HUES6 (cell line): ENCODE results near the gene PRM1.

Source experiments
- H3K27ac ChIP-seq: 2 replicates; pipeline ENCODE4 v1.7.0; 2013; ENCODE audit warnings: low read depth, mild to moderate bottlenecking, low read length, inconsistent platforms
- H3K27me3 ChIP-seq: 2 replicates; pipeline ENCODE4 v1.6.1; 2013; ENCODE audit warnings: low read length; ENCODE audit not compliant: control insufficient read depth, insufficient read depth
- H3K36me3 ChIP-seq: 2 replicates; pipeline ENCODE4 v1.6.1; 2013; ENCODE audit warnings: low read length; ENCODE audit not compliant: control insufficient read depth, insufficient read depth
- H3K4me1 ChIP-seq: 2 replicates; pipeline ENCODE4 v1.6.1; 2013; ENCODE audit warnings: low read length; ENCODE audit not compliant: control insufficient read depth, insufficient read depth
- H3K4me3 ChIP-seq: 2 replicates; pipeline ENCODE4 v1.5.1; 2013; ENCODE audit warnings: low read depth, low read length
- H3K9ac ChIP-seq: one replicate; pipeline ENCODE4 v1.6.1; 2013; ENCODE audit warnings: mild to moderate bottlenecking, low read length
- H3K9me3 ChIP-seq: 2 replicates; pipeline ENCODE4 v1.6.1; 2013; ENCODE audit warnings: low read depth, low read length; ENCODE audit not compliant: control insufficient read depth, insufficient read depth

The PRM1 gene

GRCh38 chr16:11254913-11255736 lies 26.0 kb downstream of the PRM1 start:
- Histone ChIP-seq H3K27ac (peak overlapping the region; percentile 31; the same call in 1 of the 2 replicates), H3K4me3 (peak overlapping the region; percentile 80), H3K27me3 (no peaks in the 10 kb centered on the region), H3K9ac (peak overlapping the region; percentile 72), H3K9me3 (no peaks in the 10 kb centered on the region), H3K4me1 (peaks cover 19% of the 10 kb centered on the region), H3K36me3 (peaks cover 22% of the 10 kb centered on the region)

DNA sequence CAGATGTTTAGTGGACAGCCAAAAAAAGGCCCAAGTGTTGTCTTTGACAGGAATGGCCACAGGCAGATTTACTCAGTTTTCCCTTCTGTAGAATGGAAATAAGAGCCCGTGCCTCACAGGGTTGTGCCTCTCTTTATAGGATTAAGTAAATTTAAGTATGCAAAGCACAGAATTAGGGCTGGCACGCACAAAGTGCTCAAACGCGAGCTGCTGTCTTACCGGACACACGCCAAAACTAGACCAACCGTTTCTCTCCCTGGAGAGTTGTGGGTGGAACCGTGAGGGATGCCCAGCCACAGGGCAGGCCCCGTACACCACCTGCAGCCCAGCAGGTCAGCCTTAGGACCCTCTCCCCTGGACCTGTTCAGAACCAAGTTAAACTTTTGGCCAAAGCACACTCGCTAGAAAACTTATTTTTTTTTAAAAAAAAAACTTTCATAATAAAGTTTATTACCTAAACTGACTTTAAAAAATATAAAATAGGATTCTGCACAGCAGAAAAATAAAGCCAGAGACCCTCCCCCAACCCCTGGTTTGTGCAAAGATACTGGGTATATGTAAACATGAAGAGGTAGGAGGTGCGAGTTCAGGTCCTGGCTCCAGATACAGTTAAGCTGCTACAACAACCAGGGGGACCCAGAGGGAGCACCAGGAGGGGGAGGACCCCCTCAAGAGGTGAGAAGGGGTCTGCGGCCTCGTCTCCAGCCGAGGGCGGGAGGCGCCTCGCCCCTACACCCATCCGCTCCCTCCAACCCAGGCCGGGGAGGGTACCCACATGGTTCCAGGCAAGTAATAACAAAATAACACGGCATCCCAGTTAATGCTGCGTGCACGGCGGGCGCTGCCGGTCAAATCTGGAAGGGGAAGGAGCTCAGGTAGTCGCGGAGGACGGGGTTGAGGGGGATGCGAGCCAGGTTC lies 26.9 kb downstream of the PRM1 start:
- peak overlapping the region; percentile 80 for H3K4me3 ChIP-seq
- no peaks in the 10 kb centered on the region for H3K27me3 ChIP-seq
- no peak overlapping the region; the same call in 1 of the 2 replicates for H3K27ac ChIP-seq
- peaks cover 22% of the 10 kb centered on the region for H3K4me1 ChIP-seq
- H3K9ac ChIP-seq: peak overlapping the region; percentile 72
- no peaks in the 10 kb centered on the region for H3K9me3 ChIP-seq
- H3K36me3 ChIP-seq: peaks cover 22% of the 10 kb centered on the region

DNA sequence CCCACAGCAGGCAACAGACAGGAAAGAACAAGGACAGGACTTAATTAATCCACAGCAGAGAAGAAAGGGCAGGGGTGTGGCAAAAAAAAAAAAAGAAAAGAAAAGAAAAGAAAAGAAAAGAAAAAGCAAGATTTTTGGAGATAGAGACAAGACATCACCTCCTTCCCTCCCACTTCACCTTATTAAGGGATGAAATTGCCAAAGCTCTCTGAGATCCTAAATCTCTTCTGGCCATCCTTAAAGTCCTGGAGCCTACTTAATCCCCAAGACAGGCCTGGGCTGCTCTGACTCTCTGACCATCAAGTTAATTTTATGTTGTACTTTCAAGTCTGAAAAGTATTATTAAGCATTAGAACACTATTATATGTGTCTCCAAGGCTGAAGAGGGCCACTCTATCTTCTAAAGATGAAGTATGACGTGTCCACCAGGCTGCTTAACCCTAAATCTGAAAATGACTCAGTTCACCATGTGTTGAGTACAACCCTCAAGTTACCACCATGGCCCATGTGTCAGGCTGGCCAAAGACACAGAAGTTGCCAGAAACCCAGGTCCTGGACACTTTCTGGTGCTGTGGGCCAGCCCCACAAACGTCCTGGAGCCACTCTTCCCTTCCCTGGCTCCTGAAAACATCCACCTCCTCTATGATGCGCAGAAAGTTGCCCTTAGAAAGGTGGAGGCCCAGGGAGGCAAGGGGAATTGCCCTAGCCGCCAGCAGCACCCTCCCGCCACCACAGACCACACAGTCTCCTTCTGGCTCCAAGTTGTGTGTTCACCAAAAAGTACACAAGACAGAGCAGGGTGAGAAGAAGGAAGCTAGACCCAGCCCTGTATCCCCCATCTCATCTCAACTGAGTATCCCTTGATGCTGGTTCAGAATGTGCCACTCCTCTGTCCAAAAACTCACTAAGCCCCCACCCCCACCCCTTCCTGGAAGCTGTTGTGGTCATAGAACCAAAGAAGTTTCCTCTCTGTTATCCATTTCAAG lies 27.8 kb downstream of the PRM1 start:
- no peaks in the 10 kb centered on the region for H3K27me3 ChIP-seq
- no peak overlapping the region for H3K27ac ChIP-seq
- H3K9ac ChIP-seq: no peak overlapping the region
- H3K4me1 ChIP-seq: peaks cover 22% of the 10 kb centered on the region
- peak overlapping the region; percentile 80 for H3K4me3 ChIP-seq
- H3K36me3 ChIP-seq: peaks cover 22% of the 10 kb centered on the region
- no peaks in the 10 kb centered on the region for H3K9me3 ChIP-seq

- no peak overlapping the region for H3K9ac ChIP-seq
- no peak overlapping the region for H3K4me3 ChIP-seq
- H3K4me1 ChIP-seq: peaks cover 20% of the 10 kb centered on the region
- H3K27me3 ChIP-seq: no peaks in the 10 kb centered on the region
- H3K27ac ChIP-seq: no peak overlapping the region
- peaks cover 22% of the 10 kb centered on the region for H3K36me3 ChIP-seq
- no peaks in the 10 kb centered on the region for H3K9me3 ChIP-seq
Measured at GRCh38 chr16:11252482-11252931, 28.6 kb downstream of the PRM1 start.

DNA sequence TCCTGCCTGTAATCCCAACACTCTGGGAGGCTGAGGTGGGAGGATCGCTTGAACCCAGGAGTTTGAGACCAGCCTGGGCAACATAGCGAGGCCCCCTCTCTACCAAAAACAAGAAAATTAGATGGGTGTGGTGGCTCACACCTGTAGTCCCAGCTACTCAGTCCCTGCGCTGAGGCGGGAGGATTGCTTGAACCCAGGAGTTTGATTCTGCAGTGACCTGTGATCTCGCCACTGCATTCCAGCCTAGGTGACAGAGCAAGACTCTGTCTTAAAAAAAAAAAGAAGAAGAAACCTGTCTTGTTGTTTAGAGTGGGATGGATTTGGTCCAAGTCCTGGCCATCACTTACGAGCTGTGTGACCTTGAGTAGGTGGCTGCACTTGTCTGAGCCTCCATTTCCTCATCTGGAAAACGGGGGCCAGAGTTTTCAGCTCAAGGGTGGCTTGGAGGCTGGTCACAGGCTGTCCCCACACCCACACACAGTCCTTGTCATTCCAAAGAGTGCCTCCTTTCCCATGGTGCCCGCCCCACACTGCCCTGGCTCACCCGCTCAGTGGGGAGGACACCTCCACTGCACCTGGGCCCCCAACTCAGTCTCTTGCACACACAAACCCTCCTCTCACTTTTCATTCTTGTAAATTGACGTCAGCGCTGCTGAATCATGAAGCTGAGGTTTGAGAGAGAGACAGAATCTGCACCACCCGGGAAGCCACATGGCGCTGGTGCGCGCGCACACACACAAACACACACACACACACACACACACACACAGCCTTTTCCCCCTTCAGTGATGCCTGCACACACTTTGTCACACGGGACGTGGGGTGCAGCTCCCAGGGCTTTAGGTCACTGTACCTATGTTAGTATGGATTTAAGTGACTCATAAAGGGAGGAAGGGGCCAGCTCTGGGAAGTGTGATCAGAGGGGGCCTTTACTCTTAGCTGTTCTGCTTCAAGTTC lies 29.3 kb downstream of the PRM1 start:
- Histone ChIP-seq H3K27me3 (no peaks in the 10 kb centered on the region), H3K9me3 (no peaks in the 10 kb centered on the region), H3K36me3 (peaks cover 22% of the 10 kb centered on the region), H3K4me1 (peaks cover 15% of the 10 kb centered on the region), H3K4me3 (no peak overlapping the region), H3K27ac (no peak overlapping the region), H3K9ac (no peak overlapping the region)

DNA sequence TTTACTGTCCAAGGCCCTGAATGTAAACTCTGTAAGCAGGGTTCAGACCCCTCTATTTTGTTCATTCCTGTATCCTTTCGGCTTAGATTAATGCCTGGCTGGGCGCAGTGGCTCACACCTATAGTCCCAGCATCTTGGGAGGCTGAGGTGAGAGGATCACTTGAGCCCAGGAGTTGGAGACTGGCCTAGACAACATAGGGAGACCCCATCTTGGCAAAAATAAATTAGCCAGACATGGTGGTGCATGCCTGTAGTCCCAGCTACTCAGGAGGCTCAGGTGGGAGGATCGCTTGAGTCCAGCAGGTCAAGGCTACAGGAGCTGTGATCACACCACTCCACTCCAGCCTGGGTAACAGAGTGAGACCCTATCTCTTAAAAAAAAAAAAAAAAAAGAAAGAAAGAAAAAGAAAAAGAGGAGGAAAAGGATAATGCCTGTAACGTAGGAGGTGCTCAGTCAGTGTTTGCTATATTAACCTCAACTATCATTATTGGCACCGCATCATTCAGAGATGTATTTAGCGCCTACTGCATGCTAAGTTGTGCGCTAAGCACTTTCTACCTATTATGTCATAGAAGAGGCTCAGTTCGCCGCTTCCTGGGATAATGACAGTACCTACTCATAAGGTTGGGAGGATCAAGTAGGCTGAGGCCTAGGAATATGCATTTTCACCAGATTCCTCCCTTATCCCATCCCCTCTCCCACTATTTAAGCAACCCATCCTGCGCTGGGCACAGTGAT lies 30.2 kb downstream of the PRM1 start:
- H3K27me3 ChIP-seq: no peaks in the 10 kb centered on the region
- H3K4me1 ChIP-seq: peaks cover 15% of the 10 kb centered on the region
- no peak overlapping the region for H3K27ac ChIP-seq
- peaks cover 22% of the 10 kb centered on the region for H3K36me3 ChIP-seq
- H3K4me3 ChIP-seq: no peak overlapping the region
- H3K9ac ChIP-seq: no peak overlapping the region
- no peaks in the 10 kb centered on the region for H3K9me3 ChIP-seq

GRCh38 chr16:11250091-11250785 lies 30.9 kb downstream of the PRM1 start:
- Histone ChIP-seq H3K4me3 (no peak overlapping the region), H3K27me3 (no peaks in the 10 kb centered on the region), H3K9ac (no peak overlapping the region), H3K4me1 (peaks cover 15% of the 10 kb centered on the region), H3K27ac (no peak overlapping the region), H3K9me3 (no peaks in the 10 kb centered on the region), H3K36me3 (peaks cover 22% of the 10 kb centered on the region)

GRCh38 chr16:11249233-11250061 lies 31.7 kb downstream of the PRM1 start:
- no peak overlapping the region for H3K4me3 ChIP-seq
- peaks cover 15% of the 10 kb centered on the region for H3K4me1 ChIP-seq

More at GRCh38 chr16:11249233-11250061, 31.7 kb downstream of the PRM1 start:
- Histone ChIP-seq H3K9ac (no peak overlapping the region), H3K27ac (no peak overlapping the region), H3K27me3 (no peaks in the 10 kb centered on the region), H3K9me3 (no peaks in the 10 kb centered on the region), H3K36me3 (peaks cover 17% of the 10 kb centered on the region)
